ENCODE measurements around the gene CASKIN2. TPM values are rescaled to one million over a fixed set of nuclear protein-coding genes. Genes with fewer than 3 reads are reported as not detected.

The CASKIN2 gene
- total and polyA plus RNA-seq, 7 donors, result 8.2 to 33.5 (median 26.3) TPM

DNA sequence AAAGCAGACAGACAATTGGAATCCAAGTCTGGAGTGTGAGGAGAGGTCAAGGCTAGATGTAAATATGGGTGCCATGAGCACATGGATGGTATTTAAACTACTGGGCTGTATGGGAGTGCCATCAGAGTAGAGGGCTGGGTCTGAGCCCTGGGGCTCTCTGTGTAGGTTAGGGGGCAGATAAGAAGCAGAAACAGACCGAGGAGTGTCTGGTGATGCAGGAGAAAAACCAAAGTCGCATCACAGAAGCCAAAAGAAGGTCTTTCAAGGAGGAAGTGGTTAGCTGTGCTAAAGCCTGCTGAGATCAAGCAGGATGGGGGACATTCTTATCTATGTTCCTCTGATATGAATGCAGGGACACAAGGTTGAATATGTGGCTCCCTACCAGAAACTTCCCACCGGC lies 2.9 kb upstream of the CASKIN2 start:
- Histone ChIP-seq H3K27me3 (ENCODE audit: insufficient read depth in 3 of 3, low read length in 2 of 3) (no peaks in the 10 kb centered on the region), H3K9me3 (no peaks in the 10 kb centered on the region), H3K36me3 (ENCODE audit: insufficient read depth in 1 of 2, low read depth in 1 of 2) (peaks cover 2 to 42% of the 10 kb centered on the region in 2 donors), H3K27ac (no peak overlapping the region), H3K4me3 (no peak overlapping the region), H3K4me1 (peaks cover 19% of the 10 kb centered on the region)
- 76 to 81% (median 80%) methylated on average over 3 of the region's 3 CpGs for WGBS, 3 donors
- no peak for ATAC-seq
- TF ChIP-seq, protein P1, sequence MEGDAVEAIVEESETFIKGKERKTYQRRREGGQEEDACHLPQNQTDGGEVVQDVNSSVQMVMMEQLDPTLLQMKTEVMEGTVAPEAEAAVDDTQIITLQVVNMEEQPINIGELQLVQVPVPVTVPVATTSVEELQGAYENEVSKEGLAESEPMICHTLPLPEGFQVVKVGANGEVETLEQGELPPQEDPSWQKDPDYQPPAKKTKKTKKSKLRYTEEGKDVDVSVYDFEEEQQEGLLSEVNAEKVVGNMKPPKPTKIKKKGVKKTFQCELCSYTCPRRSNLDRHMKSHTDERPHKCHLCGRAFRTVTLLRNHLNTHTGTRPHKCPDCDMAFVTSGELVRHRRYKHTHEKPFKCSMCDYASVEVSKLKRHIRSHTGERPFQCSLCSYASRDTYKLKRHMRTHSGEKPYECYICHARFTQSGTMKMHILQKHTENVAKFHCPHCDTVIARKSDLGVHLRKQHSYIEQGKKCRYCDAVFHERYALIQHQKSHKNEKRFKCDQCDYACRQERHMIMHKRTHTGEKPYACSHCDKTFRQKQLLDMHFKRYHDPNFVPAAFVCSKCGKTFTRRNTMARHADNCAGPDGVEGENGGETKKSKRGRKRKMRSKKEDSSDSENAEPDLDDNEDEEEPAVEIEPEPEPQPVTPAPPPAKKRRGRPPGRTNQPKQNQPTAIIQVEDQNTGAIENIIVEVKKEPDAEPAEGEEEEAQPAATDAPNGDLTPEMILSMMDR (IDR thresholded peaks at IDR 0.05), result no peak
- DNase-seq, result no peak
- intact Hi-C loops (cut with DNase I), result loop anchor here (5.0 kb wide), 3 partner anchors 61 to 196 kb away; partner anchors contain the start of genes MYO15B (in 1 of the 2) and TMEM94 (in 1 of the 2)

DNA sequence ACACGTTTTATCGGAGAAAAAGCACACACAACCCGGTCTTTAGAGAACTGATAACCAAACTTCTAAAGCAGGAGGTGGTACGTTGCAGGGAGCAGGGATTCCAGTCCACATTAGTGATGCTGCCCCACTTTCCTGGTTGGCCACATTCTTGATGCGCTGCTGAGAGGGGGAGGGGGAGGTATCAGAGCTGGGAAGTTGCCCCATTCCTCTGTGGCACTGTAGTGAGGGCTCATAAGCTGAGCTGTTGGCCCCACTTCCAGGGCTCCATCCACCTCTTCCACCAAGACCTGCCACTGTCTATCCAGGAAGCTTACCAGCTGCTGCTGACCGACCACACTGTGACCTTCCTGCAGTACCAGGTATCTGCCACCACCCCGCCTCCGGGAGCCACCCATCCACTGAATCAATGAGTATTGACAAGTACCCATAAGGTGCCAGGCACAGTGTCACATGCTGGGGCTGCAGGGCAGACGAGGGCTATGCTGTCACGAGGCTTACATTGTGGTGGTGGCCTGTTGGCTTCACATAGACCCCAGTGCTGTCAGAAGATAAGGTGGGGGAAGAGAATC lies 2.0 kb upstream of the CASKIN2 start:
- 40 to 42% (median 41%) methylated on average over 9 to 10 of the region's 10 CpGs for WGBS, 3 donors
- TF ChIP-seq, protein P1 (IDR thresholded peaks at IDR 0.05), result no peak
- intact Hi-C loops (cut with DNase I), result loop anchor here (5.0 kb wide), 3 partner anchors 60 to 195 kb away; partner anchors contain the start of genes MYO15B (in 1 of the 2) and TMEM94 (in 1 of the 2)
- DNase-seq (no peak), ATAC-seq (no peak)
- Histone ChIP-seq H3K4me3 (peak overlapping the region; percentile 98), H3K27ac (no peak overlapping the region), H3K27me3 (ENCODE audit: insufficient read depth in 3 of 3, low read length in 2 of 3) (no peaks in the 10 kb centered on the region), H3K4me1 (peaks cover 26% of the 10 kb centered on the region), H3K36me3 (ENCODE audit: insufficient read depth in 1 of 2, low read depth in 1 of 2) (peaks cover 2 to 46% of the 10 kb centered on the region in 2 donors), H3K9me3 (no peaks in the 10 kb centered on the region)

DNA sequence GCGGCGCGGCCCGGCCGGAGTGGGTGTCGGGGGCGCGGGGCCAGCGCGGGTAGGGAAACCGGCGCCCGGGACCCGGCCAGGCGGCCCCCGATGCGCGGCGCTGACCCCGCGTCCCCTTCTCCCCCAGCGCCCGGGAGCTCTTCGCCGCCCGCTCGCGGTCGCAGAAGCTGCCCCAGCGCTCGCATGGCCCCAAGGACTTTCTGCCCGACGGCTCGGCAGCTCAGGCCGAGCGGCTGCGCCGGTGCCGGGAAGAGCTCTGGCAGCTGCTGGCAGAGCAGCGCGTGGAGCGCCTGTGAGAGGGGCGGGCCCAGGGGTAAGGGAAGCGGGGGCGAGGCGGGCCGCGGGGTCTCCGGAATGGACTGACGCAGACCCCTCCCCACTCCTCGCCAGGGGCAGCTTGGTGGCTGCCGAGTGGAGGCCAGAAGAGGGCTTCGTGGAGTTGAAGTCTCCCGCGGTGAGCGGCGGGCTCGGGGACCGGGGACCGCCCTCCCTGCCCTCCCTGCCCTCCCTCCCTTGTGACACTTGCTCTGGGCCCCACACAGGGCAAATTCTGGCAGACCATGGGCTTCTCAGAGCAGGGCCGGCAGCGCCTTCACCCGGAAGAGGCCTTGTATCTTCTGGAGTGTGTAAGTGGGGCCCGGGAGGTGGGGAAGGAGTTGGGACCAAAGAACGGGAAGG lies 1.4 kb upstream of the CASKIN2 start:
- Histone ChIP-seq H3K36me3 (ENCODE audit: insufficient read depth in 1 of 2, low read depth in 1 of 2) (peaks cover 0 to 48% of the 10 kb centered on the region in 2 donors), H3K9me3 (no peaks in the 10 kb centered on the region), H3K27me3 (ENCODE audit: insufficient read depth in 3 of 3, low read length in 2 of 3) (no peaks in the 10 kb centered on the region), H3K27ac (peak overlapping the region; percentile 55), H3K4me1 (peaks cover 32% of the 10 kb centered on the region), H3K4me3 (peak overlapping the region; percentile 98)
- ATAC-seq (no peak), DNase-seq (no peak)
- intact Hi-C loops (cut with DNase I), result loop anchor here (5.0 kb wide), 3 partner anchors 59 to 194 kb away; partner anchors contain the start of genes MYO15B (in 1 of the 2) and TMEM94 (in 1 of the 2)
- 1% methylated on average over 24 to 65 of the region's 65 CpGs for WGBS, 3 donors
- TF ChIP-seq, protein P1 (IDR thresholded peaks at IDR 0.05), result no peak

DNA sequence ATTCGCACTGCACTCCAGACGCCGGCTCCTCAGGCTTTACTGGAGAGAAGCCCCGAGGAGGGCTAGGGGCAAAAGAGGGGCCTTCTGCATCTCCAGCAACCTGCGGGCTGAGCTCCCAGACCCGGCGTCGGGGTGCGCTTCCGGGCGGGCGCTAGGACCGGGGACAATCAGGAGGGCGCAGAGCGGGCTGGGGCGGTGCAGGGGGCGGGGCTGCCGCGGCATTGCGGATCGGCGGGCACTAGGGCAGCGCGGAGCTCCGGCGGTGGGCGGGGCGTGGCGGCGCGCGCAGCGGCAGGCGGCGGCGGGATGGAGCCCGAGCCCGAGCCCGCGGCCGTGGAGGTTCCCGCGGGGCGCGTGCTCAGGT lies 900 bp upstream of the CASKIN2 start, which contains the start of gene TSEN54:
Gene TSEN54 (plus strand): TSS at position 274 of the 364 bp plus-strand sequence. CDS start 33 bp downstream, at position 307.
- 0 to 1% (median 0%) methylated on average over 24 to 45 of the region's 45 CpGs for WGBS, 3 donors
- Histone ChIP-seq H3K4me3 (peak within 1 kb of the TSS; percentile 98), H3K27me3 (ENCODE audit: insufficient read depth in 3 of 3, low read length in 2 of 3) (no peaks in the 10 kb centered on the region), H3K36me3 (ENCODE audit: insufficient read depth in 1 of 2, low read depth in 1 of 2) (peaks cover 0 to 42% of the 10 kb centered on the region in 2 donors), H3K9me3 (no peaks in the 10 kb centered on the region), H3K4me1 (peaks cover 37% of the 10 kb centered on the region), H3K27ac (peak within 1 kb of the TSS; percentile 83)
- TF ChIP-seq, protein P1 (IDR thresholded peaks at IDR 0.05), result no peak
- DNase-seq, result peak; percentile 95 to 98
- ATAC-seq, result peak; percentile 84 to 87 (median 86)
- intact Hi-C loops (cut with DNase I), result loop anchor here (5.0 kb wide), 3 partner anchors 59 to 194 kb away; partner anchors contain the start of genes MYO15B (in 1 of the 2) and TMEM94 (in 1 of the 2)
